HG03045 (cell line): Measurements from ENCODE around the gene DIPK2B.

Source experiments
- ATAC-seq: cut with Tn5 transposase; IDR thresholded peaks from one replicate; pipeline ENCODE4 v1.9.1; 2021; ENCODE audit warnings: mild to moderate bottlenecking, moderate library complexity; ENCODE audit not compliant: unreplicated experiment

Gene DIPK2B, protein sequence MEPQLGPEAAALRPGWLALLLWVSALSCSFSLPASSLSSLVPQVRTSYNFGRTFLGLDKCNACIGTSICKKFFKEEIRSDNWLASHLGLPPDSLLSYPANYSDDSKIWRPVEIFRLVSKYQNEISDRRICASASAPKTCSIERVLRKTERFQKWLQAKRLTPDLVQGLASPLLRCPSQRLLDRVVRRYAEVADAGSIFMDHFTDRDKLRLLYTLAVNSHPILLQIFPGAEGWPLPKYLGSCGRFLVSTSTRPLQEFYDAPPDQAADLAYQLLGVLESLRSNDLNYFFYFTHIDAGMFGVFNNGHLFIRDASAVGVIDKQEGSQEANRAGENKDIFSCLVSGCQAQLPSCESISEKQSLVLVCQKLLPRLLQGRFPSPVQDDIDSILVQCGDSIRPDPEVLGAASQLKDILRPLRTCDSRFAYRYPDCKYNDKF

DNA sequence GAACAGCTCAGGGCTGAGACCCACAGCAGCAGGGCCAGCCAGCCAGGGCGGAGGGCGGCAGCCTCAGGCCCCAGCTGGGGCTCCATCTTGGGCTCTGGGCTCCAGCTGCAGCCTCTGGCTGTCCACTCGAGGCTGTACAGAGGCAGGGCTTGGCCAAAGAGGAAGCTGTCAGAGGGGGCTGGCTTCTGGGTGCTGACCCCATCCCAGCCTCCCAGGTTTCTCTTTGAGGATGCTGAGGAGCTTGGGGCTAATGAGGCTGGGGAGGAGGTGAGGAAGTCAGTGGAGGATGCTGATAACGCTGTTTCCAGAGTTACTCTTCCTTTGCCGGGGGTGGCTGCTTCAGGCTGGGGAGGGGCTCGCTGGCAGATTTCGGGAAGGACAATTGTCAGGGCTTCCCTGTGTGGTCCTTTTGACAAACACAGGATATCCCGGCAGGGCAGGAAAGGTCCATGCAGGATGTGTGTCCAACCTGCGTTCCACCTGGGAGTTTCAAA lies at the start of gene DIPK2B:
Gene DIPK2B (minus strand): TSS at position 136 of the 494 bp plus-strand sequence. CDS start 50 bp downstream, at position 86.
- no peak for ATAC-seq

DNA sequence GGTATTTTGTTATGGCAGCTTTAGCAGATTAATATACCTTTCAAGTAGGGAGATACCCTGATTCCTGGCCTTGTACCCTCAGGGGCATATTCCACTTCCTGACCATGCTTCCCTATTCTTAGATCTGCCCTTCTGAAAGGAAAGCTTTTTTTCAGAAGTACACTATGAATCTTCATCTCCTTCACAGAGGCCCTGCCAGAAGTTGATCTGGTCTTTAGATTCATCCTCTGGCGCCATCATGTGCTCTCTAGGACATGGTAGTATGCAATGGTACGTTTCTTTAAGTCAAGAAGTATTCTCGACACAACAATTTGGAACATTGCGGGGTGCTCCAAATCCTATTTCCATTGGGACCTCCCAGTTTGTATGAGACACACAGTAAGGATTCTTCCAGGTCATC lies 39.6 kb upstream of the DIPK2B start:
- ATAC-seq = no peak

DNA sequence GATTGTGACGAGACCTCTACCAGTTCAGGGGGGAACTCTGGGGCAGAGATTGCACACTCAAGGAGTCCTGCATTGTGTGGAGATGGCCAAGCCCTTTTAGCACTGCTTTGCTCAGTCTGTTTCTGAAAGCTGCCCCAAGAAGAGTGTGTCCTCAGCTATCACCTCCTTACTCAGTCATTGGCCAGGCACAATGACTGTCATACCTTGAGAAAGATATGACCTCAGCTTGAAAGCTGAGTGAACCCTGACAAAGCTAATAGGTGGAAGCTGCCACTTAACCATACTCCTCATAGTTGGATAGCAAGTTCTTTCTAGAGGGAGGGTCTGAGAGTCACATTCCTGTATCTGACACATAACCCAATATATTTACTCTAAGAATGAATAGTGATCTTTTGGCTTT lies 37.8 kb upstream of the DIPK2B start:
- no peak for ATAC-seq

DNA sequence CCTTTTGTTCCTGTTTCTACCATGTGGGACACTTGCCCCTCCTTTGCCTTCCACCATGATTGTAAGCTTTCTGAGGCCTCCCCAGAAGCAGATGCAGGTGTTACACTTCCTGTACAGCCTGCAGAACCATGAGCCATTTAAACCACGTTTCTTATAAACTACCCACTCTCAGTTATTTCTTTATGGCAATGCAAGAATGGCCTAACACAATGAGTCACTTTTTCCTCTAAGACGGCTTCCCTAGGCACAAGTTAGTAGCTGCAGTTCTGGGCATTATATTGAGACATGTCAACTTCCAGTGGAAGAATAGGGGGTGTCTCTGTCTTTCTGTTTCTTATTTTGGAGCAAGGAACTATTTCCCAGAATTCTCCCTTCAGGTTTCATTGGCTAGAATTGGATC lies 32.9 kb upstream of the DIPK2B start:
- no peak for ATAC-seq

DNA sequence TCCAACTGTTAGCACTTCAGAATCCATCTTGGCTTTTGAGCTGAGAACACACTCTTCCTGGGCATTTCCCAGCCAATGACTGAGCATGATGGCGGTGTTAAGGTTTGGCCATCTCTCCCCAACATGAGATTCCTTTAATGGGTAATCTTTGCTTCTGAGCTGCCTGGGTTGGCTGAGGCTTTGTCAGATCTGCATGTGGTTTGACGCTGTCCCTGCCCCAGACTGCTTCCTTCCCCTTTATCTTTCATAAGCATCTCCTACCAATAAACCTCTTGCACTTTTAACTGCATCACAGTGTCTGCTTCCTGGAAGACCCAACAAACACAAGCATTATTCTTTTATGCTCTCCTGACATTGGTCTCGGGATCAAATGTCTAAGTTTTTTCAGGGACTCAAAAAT lies 31.5 kb upstream of the DIPK2B start:
- ATAC-seq = no peak

DNA sequence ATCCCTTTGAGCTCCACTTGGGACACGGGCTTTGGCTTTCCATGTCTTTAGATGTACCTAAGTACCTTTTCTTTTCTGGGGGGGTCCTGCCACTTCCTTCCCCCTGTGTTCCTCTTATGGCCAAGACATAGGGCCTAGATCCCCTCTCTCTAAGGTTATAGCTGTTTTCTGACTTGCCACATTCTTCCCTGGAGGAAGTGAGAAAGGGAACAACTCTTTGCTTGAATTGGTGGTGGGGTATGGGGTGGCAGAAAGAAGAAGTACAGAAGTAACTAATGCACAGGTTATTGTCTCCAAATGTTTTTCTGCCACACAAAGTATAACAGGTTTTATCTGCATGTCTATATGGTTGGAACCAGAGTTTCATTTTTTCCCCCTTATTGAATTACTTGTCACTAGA lies 29.7 kb upstream of the DIPK2B start:
- ATAC-seq = no peak

DNA sequence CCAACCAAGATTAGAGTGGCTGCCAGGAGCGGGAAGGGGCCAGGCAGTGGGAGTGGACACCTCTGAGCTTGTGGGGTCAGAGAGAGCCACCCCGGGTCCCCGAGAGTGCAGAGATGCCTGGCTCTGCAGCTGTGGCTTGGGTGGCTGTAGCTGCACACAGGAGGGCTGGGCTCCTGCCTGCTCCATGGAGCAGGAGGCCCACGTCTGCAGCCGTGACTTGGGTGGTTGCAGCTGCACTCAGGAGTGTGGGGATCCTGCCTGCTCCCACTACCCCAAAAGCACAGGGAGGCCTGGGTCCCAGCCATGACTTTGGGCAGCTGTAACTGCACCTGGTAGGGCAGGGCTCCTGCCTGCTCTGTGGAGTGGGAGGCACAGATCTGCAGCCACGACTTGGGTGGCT lies 28.7 kb upstream of the DIPK2B start:
- no peak for ATAC-seq

DNA sequence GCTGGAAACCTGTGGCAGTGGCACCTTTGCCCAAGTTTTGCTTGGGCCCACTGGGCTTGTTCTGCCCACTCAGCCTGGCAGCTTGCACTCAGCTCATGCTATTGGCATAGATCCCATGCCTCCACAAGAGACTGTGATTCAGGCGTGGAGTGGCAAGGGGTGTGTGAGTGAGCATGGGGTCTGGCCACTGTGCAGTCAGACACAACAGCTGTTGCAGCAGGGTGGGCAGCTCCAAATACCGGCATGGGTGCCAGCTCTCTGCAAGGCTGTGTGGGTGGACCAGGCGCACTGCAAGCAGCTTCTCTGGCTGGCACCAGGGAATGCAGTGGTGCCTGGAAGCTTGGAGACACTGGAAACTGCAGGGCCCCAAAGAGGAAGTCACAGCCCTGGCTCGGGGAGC lies 27.4 kb upstream of the DIPK2B start:
- ATAC-seq = no peak

DNA sequence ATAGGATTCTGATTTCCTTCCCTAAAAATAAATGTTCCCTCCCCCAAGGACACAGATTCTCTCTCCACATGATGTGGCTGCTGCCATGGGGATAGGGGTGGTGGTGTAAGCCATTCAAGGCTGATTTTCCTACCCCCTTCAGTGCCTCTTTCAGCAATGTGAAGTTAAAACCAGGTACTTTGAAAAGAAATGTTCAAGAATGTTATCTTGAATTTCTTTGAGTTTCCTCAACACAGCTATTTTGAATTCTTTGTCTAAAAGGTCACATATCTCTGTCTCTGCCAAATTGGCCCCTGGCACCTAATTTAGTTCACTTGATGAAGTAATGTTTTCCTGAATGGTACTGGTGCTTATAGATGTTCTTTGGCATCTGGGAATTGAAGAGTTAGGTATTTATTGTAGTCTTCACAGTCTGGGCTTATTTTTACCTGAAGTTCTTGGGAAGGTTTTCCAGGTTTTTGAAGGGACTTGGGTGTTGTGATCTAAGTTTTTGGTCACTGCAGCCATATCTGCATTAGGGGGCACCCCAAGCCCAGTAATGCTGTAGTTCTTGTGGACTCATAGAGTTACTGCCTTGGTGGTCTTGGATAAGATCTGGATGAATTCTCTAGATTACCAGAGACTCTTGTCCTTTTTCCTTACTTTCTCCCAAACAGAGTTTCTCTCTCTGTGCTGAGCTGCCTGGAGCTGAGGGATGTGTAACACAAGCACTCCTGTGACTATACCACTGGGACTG lies 7.6 kb upstream of the DIPK2B start:
- ATAC-seq = no peak

DNA sequence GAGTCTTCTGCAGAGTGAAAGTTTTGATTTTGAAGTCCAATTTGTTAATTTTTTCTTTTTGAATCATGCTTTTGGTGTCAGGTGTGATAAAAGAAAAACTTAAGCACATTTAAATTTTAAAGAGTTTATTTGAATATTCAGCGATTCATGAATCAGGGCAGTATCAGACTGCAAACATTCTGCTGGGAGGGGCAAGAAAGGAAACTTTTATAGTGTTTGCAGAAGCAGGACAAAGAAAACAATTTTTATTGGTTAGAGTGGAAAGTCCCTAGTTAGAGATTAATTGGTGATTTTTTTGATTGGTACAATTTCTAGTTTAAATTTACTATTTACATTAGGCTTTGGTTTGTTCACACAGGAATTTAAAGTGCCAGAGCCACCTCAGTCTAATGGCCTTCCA lies 1.5 kb upstream of the DIPK2B start:
- no peak for ATAC-seq

DNA sequence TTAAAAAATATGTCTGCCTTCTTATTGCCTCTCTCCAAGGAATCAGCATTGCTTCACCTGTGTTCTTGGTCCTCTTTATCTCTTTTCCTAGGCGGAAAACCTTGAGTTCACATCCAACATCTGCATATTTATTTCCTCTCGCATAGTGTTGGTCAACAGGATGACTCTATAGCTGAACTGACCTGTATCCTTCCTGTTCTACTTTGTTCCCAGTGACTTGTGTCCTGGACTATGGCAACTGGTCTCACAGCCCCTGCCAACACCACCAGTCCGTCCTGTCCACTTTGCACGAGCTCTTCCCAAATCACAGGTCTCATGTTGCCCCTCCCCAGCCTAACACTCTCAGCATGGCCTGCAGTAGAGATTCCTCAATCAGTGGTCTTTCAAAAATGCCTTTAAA lies 2.0 kb downstream of the DIPK2B start:
- ATAC-seq = no peak

DNA sequence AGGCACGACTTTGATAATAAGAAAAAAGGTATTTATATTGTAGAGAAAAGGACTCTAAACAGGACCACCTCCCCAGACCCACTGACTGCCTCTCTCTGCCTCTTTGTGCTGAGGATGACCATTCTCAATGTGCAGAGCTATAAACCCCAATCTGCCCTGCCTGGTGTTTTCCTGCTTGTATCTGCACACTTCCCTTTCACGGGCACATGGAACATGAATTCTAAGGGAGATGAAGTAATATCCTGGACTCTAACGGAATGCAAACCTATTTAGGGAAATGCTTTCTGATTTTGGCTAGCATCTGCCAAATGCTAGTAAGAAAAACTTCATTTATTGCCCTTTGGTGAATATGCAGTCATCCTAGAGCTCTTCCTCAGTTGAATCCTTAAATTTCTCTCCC lies 2.4 kb downstream of the DIPK2B start:
- no peak for ATAC-seq

DNA sequence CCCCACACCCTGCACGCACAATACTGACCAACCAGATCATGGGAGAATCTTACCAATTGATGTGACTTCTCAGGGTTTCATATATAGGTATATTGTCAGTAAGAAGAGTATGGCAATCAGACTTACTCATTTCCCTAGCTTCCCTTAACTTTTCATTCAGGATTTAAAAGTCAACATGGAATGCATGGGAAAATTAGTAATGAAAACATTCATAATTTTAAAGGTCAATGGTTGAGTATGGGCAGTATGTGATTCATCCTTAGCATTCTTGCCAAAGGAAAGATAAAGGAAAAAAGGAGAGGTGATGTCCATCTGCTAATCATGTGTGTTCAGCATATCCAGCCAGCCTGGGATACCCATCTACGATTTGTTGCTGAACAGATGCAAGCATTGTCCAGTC lies 4.0 kb downstream of the DIPK2B start:
- no peak for ATAC-seq

DNA sequence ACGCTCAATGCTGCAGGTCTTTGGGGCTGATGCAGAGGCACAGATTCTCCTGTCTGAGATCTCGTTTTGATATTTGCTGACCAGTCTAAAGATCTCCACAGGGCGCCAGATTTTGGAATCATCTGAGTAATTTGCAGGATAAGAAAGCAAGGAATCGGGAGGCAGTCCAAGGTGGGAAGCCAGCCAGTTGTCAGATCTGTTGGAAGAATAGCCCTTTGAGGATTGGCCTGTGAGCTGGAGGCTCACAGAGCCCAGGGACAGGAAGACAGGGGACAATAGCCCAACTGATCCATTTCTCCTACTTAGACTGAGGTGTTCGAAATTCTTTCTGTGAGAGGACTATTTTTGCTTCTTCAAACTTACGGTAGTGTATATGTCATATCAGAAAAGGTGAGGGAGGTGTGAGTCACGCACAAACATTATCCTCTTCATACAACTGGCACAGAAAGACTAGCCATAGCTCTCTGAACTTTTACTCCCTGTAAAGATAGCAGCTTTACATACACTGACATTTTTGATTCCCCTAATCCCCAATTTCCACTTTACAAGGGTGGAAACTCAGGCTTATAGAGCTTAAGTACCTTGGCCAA lies 8.8 kb downstream of the DIPK2B start:
- ATAC-seq = no peak

DNA sequence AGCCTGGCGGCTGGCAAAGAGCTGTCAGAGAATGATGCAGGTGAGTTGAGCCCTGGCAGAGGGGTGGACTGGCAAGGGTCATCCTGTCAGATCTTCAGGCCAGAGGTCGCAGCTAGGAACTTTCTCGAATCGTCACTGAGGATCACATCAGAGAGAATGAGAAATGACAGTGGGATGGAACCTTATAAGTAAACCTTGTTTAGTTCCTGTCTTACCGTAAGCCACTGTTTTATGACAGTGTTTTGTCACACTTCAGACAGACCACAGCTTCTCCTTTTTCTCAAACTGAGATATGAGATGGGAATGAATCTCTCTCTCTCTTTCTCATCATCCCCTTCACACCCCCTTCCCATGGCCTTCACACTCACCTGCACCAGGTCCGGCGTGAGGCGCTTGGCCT lies 9.3 kb downstream of the DIPK2B start:
- no peak for ATAC-seq

DNA sequence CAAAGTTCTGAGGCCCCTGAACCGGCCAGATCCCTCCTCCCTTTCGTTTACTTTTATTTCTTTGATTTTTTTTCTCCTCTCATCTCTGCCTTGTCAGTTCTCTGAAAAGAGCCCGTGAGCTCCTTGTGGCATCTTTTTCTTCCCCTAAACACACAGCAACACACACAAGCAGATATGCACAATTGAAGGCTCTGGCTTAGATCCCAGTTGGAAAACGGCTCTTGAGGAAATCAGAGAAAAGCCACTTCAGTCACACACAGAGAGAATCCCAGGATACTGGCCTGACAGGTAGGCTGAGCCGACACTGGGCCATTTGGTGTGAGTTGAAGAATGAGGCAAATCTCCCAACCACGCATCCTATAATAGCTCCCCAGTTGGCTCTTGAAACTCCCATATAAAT lies 12.9 kb downstream of the DIPK2B start:
- no peak for ATAC-seq

DNA sequence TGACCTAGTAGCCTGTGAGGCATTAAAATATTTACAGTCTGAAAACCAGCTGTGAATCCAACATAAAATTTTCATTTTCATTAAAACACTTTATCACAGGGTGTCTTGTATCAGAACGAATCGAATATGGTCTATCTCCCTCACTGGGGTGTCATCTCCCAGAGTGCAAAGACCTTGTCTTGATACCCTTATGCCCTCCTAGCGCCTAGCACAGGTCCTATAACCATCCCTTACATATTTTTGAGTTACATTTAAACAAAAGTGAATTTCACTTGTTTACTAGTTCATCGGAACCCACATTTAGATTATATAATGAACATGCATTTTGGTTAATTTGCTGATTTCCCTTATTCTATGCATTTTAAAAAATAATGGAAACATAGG lies 14.0 kb downstream of the DIPK2B start:
- ATAC-seq = no peak

DNA sequence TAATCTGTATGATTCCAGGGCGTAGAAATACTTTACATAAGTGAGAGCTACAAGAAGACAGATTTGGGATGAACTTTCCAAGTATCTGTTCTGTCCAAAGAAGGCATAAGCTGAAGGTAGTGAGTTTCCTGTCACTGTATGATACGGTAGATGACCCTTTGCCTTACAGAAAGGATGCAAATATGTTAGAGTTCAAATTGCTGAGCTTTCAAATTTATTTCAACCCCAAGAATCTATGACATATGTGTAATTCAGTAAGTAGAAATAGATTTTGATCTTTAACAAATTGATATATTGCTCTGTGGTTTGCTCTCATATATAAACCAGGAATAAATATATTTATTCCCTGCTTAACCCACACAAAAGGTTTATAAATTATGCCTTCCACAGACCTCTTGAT lies 16.5 kb downstream of the DIPK2B start:
- no peak for ATAC-seq

DNA sequence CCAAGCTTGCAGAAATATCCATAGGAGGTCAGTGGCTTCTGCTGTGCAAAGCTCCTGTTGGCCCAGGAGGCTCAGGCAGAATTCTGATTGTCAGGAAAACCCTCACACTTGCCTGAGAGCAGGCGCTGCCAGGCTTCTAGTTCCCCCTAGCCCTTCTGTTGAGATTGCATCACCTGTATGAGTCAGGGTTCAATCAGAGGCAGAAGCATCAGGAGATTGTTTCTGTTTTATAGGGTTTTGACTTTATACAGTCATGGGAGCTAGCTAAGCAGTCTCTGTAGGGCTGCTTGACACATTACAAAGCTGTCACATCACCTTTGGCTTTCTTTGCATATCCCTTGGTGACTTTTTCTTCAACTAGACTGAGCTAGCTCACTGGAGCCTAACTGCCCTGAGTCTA lies 27.8 kb downstream of the DIPK2B start:
- no peak for ATAC-seq

DNA sequence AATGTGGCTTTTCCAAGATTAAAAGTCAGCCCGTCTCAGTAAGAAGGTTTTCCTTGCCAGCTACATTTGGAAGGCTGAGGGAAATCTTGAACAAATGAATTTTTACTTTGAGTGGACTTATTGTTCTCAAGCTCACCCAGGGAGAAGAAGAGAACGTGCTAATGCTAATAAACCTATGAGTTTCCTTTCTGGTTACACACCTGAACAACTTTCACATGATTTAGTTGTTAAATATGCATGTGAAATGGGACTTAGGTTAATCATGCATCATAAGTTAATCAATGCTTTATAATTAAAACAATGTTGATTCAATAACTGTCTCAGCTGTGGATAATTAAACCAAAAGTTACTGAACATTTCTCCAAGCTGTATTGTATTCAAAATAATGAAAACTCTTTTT lies 33.9 kb downstream of the DIPK2B start:
- no peak for ATAC-seq

DNA sequence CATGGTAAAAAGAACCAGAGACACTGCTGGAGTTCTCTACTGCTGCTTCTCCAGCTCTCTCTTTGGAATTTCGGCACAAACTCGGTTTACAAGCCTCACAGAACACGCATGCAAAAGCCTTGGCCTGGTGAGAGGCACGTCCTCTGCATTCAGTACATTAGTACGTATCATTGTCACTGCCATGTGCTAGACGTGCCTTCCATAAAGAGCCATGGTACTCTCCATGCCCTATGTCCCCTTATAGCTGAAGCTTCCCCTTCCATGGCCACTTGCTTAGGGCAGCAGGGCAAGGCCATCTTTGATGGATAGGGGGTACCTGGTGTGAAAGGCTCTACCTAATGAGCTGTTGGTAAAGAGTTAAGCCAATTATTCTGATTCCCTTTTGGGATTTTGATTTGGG lies 35.0 kb downstream of the DIPK2B start:
- no peak for ATAC-seq

DNA sequence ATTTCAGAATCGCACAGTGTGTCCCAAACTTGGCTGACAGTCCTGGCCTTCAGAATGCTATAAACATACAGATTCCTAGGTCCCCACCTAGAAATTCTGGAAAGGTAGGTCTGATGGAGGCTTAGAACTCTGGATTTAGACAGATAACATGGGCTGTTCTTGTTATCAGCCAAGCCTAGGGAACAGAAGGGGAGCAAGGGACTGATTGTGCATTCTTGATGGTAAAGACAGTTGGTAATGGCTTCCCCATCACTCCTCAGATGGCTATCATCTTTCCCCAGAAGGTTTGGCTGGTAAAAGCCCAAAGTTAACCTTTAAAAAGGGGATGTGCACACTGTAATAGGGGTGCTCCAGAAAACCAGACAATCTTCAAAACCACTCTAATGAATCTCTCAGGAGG lies 35.7 kb downstream of the DIPK2B start:
- no peak for ATAC-seq
